Endodermal cell (in vitro differentiated cells): ENCODE results near the gene FKBP15. TPM values are rescaled to one million over a fixed set of nuclear protein-coding genes. Genes with fewer than 3 reads are reported as not detected.
"Not testable (repeated sequence)": the region's sequence is repeated elsewhere in the genome, so short reads cannot be mapped to it uniquely, and the experiment has no call there.

Experiments
- DNase-seq: peaks from one replicate; pipeline ENCODE4 v3.0.0-alpha.2; 2017
- H3K27ac ChIP-seq: 2 replicates; pipeline ENCODE4 v1.5.1; 2013; ENCODE audit warnings: mild to moderate bottlenecking, low read depth, low read length, moderate library complexity
- H3K27me3 ChIP-seq: 2 replicates; pipeline ENCODE4 v1.6.1; 2013; ENCODE audit warnings: mild to moderate bottlenecking, low read length, moderate library complexity; ENCODE audit not compliant: insufficient read depth, control insufficient read depth, poor library complexity, severe bottlenecking
- H3K36me3 ChIP-seq: 2 replicates; pipeline ENCODE4 v1.7.0; 2013; ENCODE audit warnings: mild to moderate bottlenecking, low read length, moderate library complexity; ENCODE audit not compliant: control insufficient read depth, insufficient read depth
- H3K4me1 ChIP-seq: one replicate; pipeline ENCODE4 v1.7.0; 2013; ENCODE audit warnings: low read length; ENCODE audit not compliant: control insufficient read depth, insufficient read depth
- H3K4me3 ChIP-seq: 2 replicates; pipeline ENCODE4 v1.5.1; 2013; ENCODE audit warnings: mild to moderate bottlenecking, low read length, moderate library complexity
- H3K9ac ChIP-seq: 2 replicates; pipeline ENCODE4 v1.6.1; 2013; ENCODE audit warnings: mild to moderate bottlenecking, low read length, moderate library complexity; ENCODE audit not compliant: poor library complexity, severe bottlenecking; ENCODE audit errors: extremely low read depth
- H3K9me3 ChIP-seq: 2 replicates; pipeline ENCODE4 v1.6.1; 2013; ENCODE audit warnings: mild to moderate bottlenecking, low read length, moderate library complexity; ENCODE audit not compliant: control insufficient read depth
- H3K27ac Mint-ChIP-seq: 2 replicates; pipeline ENCODE4 v1.8.0; 2020; ENCODE audit warnings: mixed read lengths
- H3K27me3 Mint-ChIP-seq: 2 replicates; pipeline ENCODE4 v1.8.0; 2021; ENCODE audit warnings: mild to moderate bottlenecking, mixed read lengths; ENCODE audit not compliant: insufficient read depth
- H3K36me3 Mint-ChIP-seq: 2 replicates; pipeline ENCODE4 v1.8.0; 2020; ENCODE audit warnings: low read depth, mixed read lengths
- H3K4me1 Mint-ChIP-seq: 2 replicates; pipeline ENCODE4 v1.8.0; 2020; ENCODE audit warnings: mixed read lengths
- H3K4me3 Mint-ChIP-seq: 2 replicates; pipeline ENCODE4 v1.8.0; 2020; ENCODE audit warnings: mild to moderate bottlenecking, moderate library complexity, mixed read lengths
- H3K9me3 Mint-ChIP-seq: 2 replicates; pipeline ENCODE4 v1.8.0; 2020; ENCODE audit warnings: mild to moderate bottlenecking, mixed read lengths
- WGBS, 2 experiments: methylation state at CpG; one replicate each; pipeline versions ENCODE4 v1.1.5 to v1.1.7; 2013; ENCODE audit warnings: missing lambda C conversion rate in 2 of 2, mixed read lengths in 1 of 2; ENCODE audit not compliant: insufficient coverage in 1 of 2, insufficient read length in 1 of 2; 5-methylcytosine and 5-hydroxymethylcytosine counted together
- total RNA-seq, 2 donors: library from RNA; stranded (reverse); fragmentation: NEBNext Ultra II Directional in 1 of 2; extraction: Animal tissue kit (Norgen Biotek cat#: 25700) in 1 of 2; gene quantifications; 2 replicates in 1 of 2; 3 replicates in 1 of 2; pipeline ENCODE4 v1.2.1, GENCODE V29; 2021
- TF ChIP-seq, protein P1 (sequence below): fragments of 200-600 bp; sonication (generic); conservative IDR thresholded peaks from 2 replicates; pipeline ENCODE4 v1.5.0; 2021; ENCODE audit warnings: antibody characterized with exemption, mild to moderate bottlenecking

The FKBP15 gene
- total RNA-seq, 2 donors from 2014 or later: 17.1 to 19.6 TPM

DNA sequence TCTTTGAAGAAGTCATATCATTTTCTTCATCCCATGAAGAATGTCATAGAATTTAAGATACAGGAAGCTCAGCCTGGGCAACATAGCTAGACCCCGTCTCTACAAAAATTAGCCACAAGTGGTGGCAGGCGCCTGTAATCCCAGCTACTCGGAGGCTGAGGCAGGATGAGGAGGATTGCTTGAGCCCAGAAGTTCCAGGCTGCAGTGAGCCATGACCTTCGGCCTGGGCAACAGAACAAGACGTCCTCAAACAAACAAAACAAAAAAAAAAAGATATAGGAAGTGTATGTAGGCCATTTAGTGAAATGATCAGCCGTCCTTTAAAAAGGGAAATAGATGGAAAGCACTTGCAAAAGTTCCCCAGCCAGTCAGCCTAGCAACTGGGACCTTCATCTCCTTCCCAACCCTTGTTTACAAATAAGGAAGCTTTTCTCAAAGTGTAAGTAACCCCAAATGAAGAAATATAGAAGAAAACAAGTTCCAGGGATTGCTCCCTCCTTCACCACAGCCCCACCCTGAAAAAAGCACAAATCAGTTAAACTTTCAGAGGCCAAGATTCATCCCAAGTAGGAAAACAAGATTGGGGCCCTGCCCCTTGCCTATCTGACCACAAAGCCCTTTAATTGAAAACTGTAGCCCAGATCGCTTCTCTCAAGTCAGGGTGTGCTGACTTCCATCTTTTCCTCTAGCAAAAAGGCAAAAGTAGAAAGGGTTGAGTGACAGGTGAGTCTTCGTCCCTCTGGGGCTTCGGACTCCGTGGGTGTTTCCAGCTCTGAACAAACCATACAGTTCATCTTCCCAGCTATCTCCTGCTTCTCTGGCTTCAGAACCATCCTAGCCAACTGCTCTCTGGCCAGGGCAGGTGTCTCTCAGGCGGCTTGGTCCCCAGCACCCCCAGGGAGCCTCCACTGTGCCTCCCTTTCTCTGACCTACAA, 69.1 kb downstream of the FKBP15 start:
- H3K27me3 ChIP-seq: peaks cover 13% of the 10 kb centered on the region
- H3K9me3 ChIP-seq: no peaks in the 10 kb centered on the region
- no peaks in the 10 kb centered on the region for H3K9me3 Mint-ChIP-seq
- H3K4me3 ChIP-seq: peak overlapping the region; percentile 84
- peaks cover 14% of the 10 kb centered on the region for H3K4me1 Mint-ChIP-seq
- WGBS, 2 experiments: 81 to 86% methylated on average over 7 to 11 of the region's 11 CpGs
- H3K4me3 Mint-ChIP-seq: peak overlapping the region; percentile 72
- H3K36me3 Mint-ChIP-seq: no peaks in the 10 kb centered on the region
- H3K4me1 ChIP-seq: peaks cover 11% of the 10 kb centered on the region
- H3K27ac ChIP-seq: no peak overlapping the region
- no peak overlapping the region for H3K27ac Mint-ChIP-seq
- TF ChIP-seq, protein P1, sequence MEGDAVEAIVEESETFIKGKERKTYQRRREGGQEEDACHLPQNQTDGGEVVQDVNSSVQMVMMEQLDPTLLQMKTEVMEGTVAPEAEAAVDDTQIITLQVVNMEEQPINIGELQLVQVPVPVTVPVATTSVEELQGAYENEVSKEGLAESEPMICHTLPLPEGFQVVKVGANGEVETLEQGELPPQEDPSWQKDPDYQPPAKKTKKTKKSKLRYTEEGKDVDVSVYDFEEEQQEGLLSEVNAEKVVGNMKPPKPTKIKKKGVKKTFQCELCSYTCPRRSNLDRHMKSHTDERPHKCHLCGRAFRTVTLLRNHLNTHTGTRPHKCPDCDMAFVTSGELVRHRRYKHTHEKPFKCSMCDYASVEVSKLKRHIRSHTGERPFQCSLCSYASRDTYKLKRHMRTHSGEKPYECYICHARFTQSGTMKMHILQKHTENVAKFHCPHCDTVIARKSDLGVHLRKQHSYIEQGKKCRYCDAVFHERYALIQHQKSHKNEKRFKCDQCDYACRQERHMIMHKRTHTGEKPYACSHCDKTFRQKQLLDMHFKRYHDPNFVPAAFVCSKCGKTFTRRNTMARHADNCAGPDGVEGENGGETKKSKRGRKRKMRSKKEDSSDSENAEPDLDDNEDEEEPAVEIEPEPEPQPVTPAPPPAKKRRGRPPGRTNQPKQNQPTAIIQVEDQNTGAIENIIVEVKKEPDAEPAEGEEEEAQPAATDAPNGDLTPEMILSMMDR: no peak
- H3K36me3 ChIP-seq: no peaks in the 10 kb centered on the region
- peak overlapping the region; percentile 35 for H3K9ac ChIP-seq
- peaks cover 21% of the 10 kb centered on the region for H3K27me3 Mint-ChIP-seq
- DNase-seq: no peak

DNA sequence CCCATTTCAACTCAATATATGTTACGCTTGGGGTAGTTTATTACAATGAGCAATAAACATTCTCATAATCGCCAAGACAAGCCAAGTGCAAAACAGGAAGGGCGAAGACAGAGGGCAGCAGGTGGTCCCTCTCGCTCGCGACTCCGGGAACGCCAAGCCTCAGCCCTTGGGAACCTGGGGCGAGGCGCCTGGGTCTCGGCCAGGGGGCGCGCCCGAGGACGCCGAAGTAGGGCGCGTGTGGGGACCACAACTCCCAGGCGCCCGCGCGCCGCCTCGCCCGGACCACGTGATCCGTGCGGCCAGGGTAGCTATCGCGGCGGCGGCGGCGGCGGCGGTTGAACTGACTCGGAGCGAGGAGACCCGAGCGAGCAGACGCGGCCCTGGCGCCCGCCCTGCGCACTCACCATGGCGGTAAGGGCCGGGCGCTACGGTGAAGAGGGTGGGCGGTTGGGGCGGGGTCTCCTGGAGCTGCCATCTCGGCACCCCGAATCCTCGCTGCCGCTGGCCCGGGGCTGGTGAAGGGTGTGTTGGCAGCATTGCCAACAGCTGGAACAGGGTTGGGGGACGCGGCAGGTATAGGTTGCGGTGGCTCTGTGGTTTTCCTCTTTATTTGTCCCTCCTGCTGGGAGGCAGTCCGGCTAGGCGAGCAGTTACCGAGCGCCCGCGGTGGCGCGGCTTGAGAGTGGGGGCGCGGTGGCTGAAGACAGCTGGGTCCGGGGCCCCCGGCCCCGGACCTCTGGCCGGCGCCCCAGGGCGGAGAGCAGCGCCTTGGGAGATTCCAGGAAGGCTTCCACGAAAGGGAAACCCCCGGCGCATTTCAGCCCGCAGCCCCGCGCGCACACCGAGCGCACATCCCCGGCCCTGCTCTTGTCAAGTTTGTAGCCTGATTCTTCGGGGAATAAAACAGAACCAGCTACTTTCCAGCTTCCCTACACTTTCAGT, 70.1 kb downstream of the FKBP15 start, which contains the start of gene SLC31A2:
TSS of gene SLC31A2 (plus strand) at position 338 of the 942 bp plus-strand sequence. CDS start at position 406, 68 bp downstream.
- no peaks in the 10 kb centered on the region for H3K36me3 Mint-ChIP-seq
- Histone ChIP-seq H3K27ac (no peak within 1 kb of the TSS), H3K9ac (peak within 1 kb of the TSS; percentile 35), H3K9me3 (no peaks in the 10 kb centered on the region), H3K36me3 (no peaks in the 10 kb centered on the region), H3K4me1 (peaks cover 3% of the 10 kb centered on the region), H3K27me3 (peaks cover 13% of the 10 kb centered on the region), H3K4me3 (peak within 1 kb of the TSS; percentile 84)
- TF ChIP-seq, protein P1: peak; percentile 65
- 2 to 3% methylated on average over 35 to 87 of the region's 87 CpGs for WGBS, 2 experiments
- H3K4me3 Mint-ChIP-seq: peak within 1 kb of the TSS; percentile 72
- peaks cover 22% of the 10 kb centered on the region for H3K27me3 Mint-ChIP-seq
- H3K4me1 Mint-ChIP-seq: peaks cover 5% of the 10 kb centered on the region
- no peak within 1 kb of the TSS for H3K27ac Mint-ChIP-seq
- no peaks in the 10 kb centered on the region for H3K9me3 Mint-ChIP-seq
- DNase-seq: peak; percentile 97

DNA sequence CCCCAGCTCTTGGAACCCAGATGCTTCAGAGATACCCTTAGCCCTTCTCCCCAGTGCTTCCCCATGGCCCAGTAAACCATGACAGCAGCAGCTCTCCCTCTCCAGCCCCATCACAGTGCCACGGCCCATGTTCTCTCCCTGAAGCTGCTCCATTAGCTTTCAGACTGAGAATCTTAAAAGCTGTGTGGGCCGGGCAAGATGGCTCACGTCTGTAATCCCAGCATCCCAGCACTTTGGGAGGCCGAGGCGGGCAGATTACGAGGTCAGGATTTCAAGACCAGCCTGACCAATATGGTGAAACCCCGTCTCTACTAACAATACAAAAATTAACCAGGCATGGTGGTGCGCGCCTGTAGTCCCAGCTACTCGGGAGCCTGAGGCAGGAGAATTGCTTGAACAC, 71.5 kb downstream of the FKBP15 start:
- H3K9me3 Mint-ChIP-seq, H3K9ac ChIP-seq, H3K9me3 ChIP-seq, H3K4me3 Mint-ChIP-seq, H3K4me1 ChIP-seq, H3K27ac Mint-ChIP-seq, H3K4me1 Mint-ChIP-seq, DNase-seq, H3K36me3 Mint-ChIP-seq, H3K36me3 ChIP-seq, H3K4me3 ChIP-seq, H3K27ac ChIP-seq: not testable (repeated sequence)
- H3K27me3 ChIP-seq: peaks cover 13% of the 10 kb centered on the region
- H3K27me3 Mint-ChIP-seq: peaks cover 25% of the 10 kb centered on the region
- 91% methylated on average over 10 of the region's 10 CpGs for WGBS, 2 experiments
